ENCODE results near the gene HOXC13.

Gene HOXC13

DNA sequence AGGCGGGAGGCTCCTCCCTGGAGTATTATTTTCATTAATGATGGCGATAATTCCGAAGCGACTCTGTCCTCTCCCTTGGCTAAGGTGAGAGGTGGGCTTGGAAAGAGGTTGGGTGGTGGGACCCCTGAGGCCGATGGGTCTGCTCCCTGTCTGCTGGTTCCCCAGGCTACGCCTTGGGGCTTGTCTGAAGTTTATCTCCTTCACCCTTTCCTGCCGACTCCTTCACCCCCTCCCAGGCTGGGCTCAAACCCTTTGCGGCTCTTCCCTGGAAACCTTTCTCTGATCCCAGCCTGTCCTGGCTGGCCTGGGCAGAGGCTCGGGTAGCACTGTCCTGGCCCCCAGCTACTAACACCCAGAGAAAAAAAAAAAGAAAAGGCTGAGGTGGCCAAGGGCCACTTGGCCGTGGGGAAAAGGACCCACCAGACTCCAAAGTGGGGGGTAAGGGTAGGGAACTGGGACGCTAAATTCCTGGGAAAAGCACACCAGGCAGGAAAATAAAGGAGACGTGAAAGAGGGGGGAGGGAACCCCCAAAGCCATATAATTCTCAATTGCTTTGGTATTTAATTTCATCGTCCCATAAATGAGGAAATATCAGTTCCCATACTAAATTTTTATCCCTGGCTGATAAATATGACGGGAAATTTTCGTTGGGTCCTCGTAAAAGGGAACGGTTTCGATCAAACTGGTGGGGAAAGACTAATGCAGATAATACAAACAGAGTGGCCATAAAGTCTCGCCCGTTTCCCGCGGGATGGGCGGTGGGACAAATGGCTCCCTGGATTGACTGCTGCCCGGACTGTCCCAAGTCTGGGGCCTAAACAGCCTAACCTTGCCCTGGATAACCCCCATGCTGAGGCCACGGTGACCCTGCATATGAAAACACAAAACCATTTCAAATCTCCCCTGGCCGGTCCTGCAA, 44.3 kb downstream of the HOXC13 start:
- Histone ChIP-seq H3K4me1 (no peaks in the 10 kb centered on the region), H3K4me3 (ENCODE audit: low read depth, low read length) (no peak overlapping the region), H3K27me3 (peaks cover 21% of the 10 kb centered on the region), H3K9me3 (no peaks in the 10 kb centered on the region), H3K36me3 (no peaks in the 10 kb centered on the region)
- no peak for TF ChIP-seq CTCF (IDR thresholded peaks at IDR 0.05; ENCODE audit: low read depth, low read length)
- DNase-seq: no peak

GRCh38 chr12:53983568-53983949, 44.9 kb downstream of the HOXC13 start:
- Histone ChIP-seq H3K27me3 (peaks cover 21% of the 10 kb centered on the region), H3K9me3 (no peaks in the 10 kb centered on the region), H3K36me3 (no peaks in the 10 kb centered on the region), H3K4me3 (ENCODE audit: low read depth, low read length) (no peak overlapping the region), H3K4me1 (peaks cover 2% of the 10 kb centered on the region)
- DNase-seq: no peak
- no peak for TF ChIP-seq CTCF (IDR thresholded peaks at IDR 0.05; ENCODE audit: low read depth, low read length)

DNA sequence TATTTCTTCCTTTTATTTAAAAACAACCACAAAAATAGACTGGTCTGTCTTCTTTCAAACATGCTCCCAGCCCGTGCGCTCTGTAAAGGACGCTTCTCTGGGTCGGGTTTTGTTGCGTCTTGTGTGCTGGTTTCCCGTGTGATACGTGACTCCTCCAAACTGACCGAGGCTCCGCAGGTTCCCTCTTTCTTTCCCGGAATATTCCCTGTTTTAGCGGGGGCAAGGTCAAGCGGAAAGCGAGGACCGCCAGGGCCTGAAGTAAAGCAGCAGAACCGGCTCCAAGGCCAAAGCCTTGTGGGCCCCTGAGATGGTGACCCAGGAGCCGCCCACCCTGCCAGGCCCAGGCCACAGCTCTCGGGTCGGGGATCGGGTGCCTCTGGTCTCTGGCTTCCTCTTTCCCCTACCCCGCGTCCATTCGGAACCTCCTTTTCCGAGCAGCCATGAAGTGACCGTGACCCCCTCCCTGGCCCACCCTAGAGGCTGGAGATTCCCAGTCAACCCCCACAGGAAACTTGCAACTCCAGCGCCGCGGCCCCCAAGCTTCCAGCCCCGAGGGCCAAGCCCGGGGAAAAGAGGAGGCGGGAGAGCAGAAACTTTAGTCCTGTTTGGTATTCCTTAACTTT, 45.4 kb downstream of the HOXC13 start:
- peaks cover 21% of the 10 kb centered on the region for H3K27me3 ChIP-seq

GRCh38 chr12:53984901-53985691, 46.5 kb downstream of the HOXC13 start, which contains the start of gene HOXC10:
Gene HOXC10, plus strand, starts transcription at chr12:53985146. Its CDS starts 114 bp downstream, at chr12:53985260.
- Histone ChIP-seq H3K4me3 (ENCODE audit: low read depth, low read length) (peak within 1 kb of the TSS; percentile 75), H3K27me3 (peaks cover 21% of the 10 kb centered on the region), H3K4me1 (peaks cover 8% of the 10 kb centered on the region), H3K9me3 (no peaks in the 10 kb centered on the region), H3K36me3 (no peaks in the 10 kb centered on the region)
- peak; percentile 96 for DNase-seq
- peak; percentile 81 for TF ChIP-seq CTCF (IDR thresholded peaks at IDR 0.05; ENCODE audit: low read depth, low read length)

More for the DNA sequence above, 45.4 kb downstream of the HOXC13 start:
- no peak overlapping the region for H3K4me3 ChIP-seq (ENCODE audit: low read depth, low read length)
- no peaks in the 10 kb centered on the region for H3K9me3 ChIP-seq
- DNase-seq: no peak
- peaks cover 7% of the 10 kb centered on the region for H3K4me1 ChIP-seq
- no peaks in the 10 kb centered on the region for H3K36me3 ChIP-seq
- no peak for TF ChIP-seq CTCF (IDR thresholded peaks at IDR 0.05; ENCODE audit: low read depth, low read length)

DNA sequence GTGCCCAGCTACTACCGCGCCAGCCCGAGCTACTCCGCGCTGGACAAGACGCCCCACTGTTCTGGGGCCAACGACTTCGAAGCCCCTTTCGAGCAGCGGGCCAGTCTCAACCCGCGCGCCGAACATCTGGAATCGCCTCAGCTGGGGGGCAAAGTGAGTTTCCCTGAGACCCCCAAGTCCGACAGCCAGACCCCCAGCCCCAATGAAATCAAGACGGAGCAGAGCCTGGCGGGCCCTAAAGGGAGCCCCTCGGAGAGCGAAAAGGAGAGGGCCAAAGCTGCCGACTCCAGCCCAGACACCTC, 47.0 kb downstream of the HOXC13 start:
- Histone ChIP-seq H3K27me3 (peaks cover 21% of the 10 kb centered on the region), H3K36me3 (no peaks in the 10 kb centered on the region), H3K9me3 (no peaks in the 10 kb centered on the region), H3K4me3 (ENCODE audit: low read depth, low read length) (peak overlapping the region; percentile 75), H3K4me1 (peaks cover 8% of the 10 kb centered on the region)
- no peak for DNase-seq
- TF ChIP-seq CTCF (IDR thresholded peaks at IDR 0.05; ENCODE audit: low read depth, low read length): no peak
